Thyroid gland (tissue), 4 donors: Measurements from ENCODE around the gene SKIC2. TPM values are rescaled to one million over a fixed set of nuclear protein-coding genes. Genes with fewer than 3 reads are reported as not detected.
A peak's percentile ranks its signal among the peaks of the same experiment; 100 is the strongest.

Experiments used
- DNase-seq, 2 donors: peaks; one replicate each; pipeline ENCODE4 v3.0.0-alpha.2; 2019
- H3K27ac ChIP-seq, 3 donors: fragments of 200-600 bp; sonication (generic); 1 replicate in 2 of 3; 2 replicates in 1 of 3; pipeline ENCODE4 v1.5.1; 2016 to 2019; ENCODE audit warnings: mild to moderate bottlenecking in 1 of 3, moderate library complexity in 1 of 3
- H3K27me3 ChIP-seq: fragments of 200-600 bp; sonication (generic); one replicate; pipeline ENCODE4 v1.5.1; 2019
- H3K36me3 ChIP-seq, 2 donors: fragments of 200-600 bp; sonication (generic); one replicate each; pipeline ENCODE4 v1.5.1; 2016 to 2019
- H3K4me1 ChIP-seq, 2 donors: fragments of 200-600 bp; sonication (generic); one replicate each; pipeline ENCODE4 v1.5.1; 2017 to 2019
- H3K4me3 ChIP-seq, 3 donors: fragments of 200-600 bp; sonication (generic); replicated peaks in 1 of 3; 1 replicate in 2 of 3; 2 replicates in 1 of 3; pipeline ENCODE4 v1.5.1; 2016; ENCODE audit warnings: mild to moderate bottlenecking in 1 of 3
- H3K9me3 ChIP-seq: fragments of 200-600 bp; sonication (generic); one replicate; pipeline ENCODE4 v1.5.1; 2017
- POLR2A ChIP-seq, 2 donors: fragments of 450-650 bp; IDR thresholded peaks; one replicate each; pipeline ENCODE4 v1.6.1; 2017; ENCODE audit warnings: antibody characterized with exemption in 2 of 2, mild to moderate bottlenecking in 2 of 2, moderate library complexity in 1 of 2
- WGBS, 2 donors: methylation state at CpG; one replicate each; pipeline ENCODE4 v1.1.5; 2017; 5-methylcytosine and 5-hydroxymethylcytosine counted together
- intact Hi-C: fragments of 100-400 bp; cut with DNase I; formaldehyde crosslinking; loops from one replicate; pipeline ENCODE4 v1.15.1; 2023
- total RNA-seq, 4 donors: library from RNA; depleted of rRNA; stranded (reverse); fragments of >200 nt; gene quantifications; one replicate each; pipeline ENCODE4 v1.2.3, GENCODE V29; 2016
- TF ChIP-seq, protein P1 (sequence below), 6 experiments: fragments of 200-600 bp in 3 of 6; fragments of 450-650 bp in 3 of 6; sonication (generic) in 3 of 6; IDR thresholded peaks; one replicate each; pipeline ENCODE4 v1.5.1; 2016 to 2019; ENCODE audit warnings: antibody characterized with exemption in 6 of 6, mild to moderate bottlenecking in 2 of 6, inconsistent platforms in 1 of 6, moderate library complexity in 1 of 6

Gene SKIC2
- total RNA-seq, 4 donors from 2014 or later: 35.1 to 47.1 (median 39.4) TPM

DNA sequence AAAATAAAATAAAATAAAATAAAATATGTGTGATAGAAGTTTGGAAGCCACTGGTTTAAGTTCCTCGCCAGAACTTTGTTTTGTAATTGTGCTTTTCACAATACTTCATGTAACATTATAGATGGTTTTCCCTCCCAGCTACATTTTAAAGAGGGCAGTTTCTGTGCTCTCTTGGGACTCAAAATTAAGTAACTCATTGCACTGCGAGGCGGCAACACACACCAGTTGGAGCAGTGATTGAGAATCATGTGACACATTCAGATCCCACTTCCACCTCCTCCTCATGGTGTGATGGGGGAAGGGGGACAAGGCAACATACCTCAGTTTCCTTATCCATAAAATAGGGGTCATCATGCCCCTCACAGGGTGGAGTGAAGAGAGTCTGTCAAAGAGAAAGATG lies 24.0 kb upstream of the SKIC2 start:
- Histone ChIP-seq H3K27me3 (no peaks in the 10 kb centered on the region), H3K36me3 (no peaks in the 10 kb centered on the region), H3K4me3 (no peak overlapping the region), H3K27ac (no peak overlapping the region), H3K4me1 (no peaks in the 10 kb centered on the region), H3K9me3 (no peaks in the 10 kb centered on the region)
- intact Hi-C loops: no loop called here
- DNase-seq: no peak
- TF ChIP-seq, protein P1, sequence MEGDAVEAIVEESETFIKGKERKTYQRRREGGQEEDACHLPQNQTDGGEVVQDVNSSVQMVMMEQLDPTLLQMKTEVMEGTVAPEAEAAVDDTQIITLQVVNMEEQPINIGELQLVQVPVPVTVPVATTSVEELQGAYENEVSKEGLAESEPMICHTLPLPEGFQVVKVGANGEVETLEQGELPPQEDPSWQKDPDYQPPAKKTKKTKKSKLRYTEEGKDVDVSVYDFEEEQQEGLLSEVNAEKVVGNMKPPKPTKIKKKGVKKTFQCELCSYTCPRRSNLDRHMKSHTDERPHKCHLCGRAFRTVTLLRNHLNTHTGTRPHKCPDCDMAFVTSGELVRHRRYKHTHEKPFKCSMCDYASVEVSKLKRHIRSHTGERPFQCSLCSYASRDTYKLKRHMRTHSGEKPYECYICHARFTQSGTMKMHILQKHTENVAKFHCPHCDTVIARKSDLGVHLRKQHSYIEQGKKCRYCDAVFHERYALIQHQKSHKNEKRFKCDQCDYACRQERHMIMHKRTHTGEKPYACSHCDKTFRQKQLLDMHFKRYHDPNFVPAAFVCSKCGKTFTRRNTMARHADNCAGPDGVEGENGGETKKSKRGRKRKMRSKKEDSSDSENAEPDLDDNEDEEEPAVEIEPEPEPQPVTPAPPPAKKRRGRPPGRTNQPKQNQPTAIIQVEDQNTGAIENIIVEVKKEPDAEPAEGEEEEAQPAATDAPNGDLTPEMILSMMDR (IDR thresholded peaks at IDR 0.05): no peak
- TF ChIP-seq POLR2A (IDR thresholded peaks at IDR 0.05): no peak
- WGBS, 2 donors: 69 to 82% methylated on average over 3 of the region's 3 CpGs

DNA sequence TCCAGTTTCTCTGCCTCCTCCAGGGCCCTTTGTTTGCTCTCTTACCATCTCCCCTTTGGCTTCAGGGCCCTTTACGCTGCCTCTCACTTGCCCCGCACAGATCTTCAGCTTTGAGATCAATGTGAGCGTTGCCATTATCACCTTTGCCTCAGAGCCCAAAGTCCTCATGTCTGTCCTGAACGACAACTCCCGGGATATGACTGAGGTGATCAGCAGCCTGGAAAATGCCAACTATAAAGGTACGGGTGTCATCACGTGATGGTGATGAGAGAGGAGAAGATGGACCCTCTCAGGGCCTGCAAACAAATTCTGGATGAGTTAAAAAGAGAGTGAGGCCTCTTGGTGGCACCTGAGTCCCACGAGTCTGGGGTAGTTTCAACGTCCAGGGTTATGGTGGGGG lies 23.2 kb upstream of the SKIC2 start:
- no peak overlapping the region for H3K4me3 ChIP-seq
- no peak for DNase-seq
- no peaks in the 10 kb centered on the region for H3K4me1 ChIP-seq
- H3K27me3 ChIP-seq: no peaks in the 10 kb centered on the region
- no peak overlapping the region for H3K27ac ChIP-seq
- intact Hi-C loops: no loop called here
- TF ChIP-seq, protein P1 (IDR thresholded peaks at IDR 0.05): no peak
- TF ChIP-seq POLR2A (IDR thresholded peaks at IDR 0.05): no peak
- WGBS, 2 donors: 80 to 88% methylated on average over 9 of the region's 9 CpGs
- H3K36me3 ChIP-seq: no peaks in the 10 kb centered on the region
- no peaks in the 10 kb centered on the region for H3K9me3 ChIP-seq

DNA sequence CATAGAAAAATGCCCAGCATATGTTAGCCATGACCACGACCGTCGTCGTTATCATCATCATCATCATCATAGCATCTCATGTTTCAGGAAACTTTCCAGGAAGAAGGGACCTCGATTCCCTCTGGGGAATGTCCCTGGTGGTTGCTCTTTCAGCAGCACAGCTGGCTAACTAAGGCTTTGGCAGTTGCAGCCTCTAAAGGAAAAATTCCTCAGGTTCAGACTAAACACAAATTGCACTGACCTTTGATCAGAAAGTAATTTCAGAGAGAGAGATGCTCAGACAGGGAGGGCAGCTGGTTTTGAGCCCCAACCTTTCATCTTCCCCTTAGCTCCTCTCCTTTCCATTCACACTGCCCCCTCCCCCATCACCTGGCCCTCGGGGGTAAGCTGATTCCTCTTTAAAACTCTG lies 18.7 kb upstream of the SKIC2 start:
- no peaks in the 10 kb centered on the region for H3K27me3 ChIP-seq
- no peak overlapping the region for H3K27ac ChIP-seq
- WGBS, 2 donors: 28 to 32% methylated on average over 6 of the region's 6 CpGs
- H3K36me3 ChIP-seq: no peaks in the 10 kb centered on the region
- DNase-seq: no peak
- no peak overlapping the region for H3K4me3 ChIP-seq
- TF ChIP-seq, protein P1 (IDR thresholded peaks at IDR 0.05): no peak
- TF ChIP-seq POLR2A (IDR thresholded peaks at IDR 0.05): no peak
- no peaks in the 10 kb centered on the region for H3K9me3 ChIP-seq
- peaks cover 0 to 7% of the 10 kb centered on the region in 2 donors for H3K4me1 ChIP-seq
- intact Hi-C loops: no loop called here

DNA sequence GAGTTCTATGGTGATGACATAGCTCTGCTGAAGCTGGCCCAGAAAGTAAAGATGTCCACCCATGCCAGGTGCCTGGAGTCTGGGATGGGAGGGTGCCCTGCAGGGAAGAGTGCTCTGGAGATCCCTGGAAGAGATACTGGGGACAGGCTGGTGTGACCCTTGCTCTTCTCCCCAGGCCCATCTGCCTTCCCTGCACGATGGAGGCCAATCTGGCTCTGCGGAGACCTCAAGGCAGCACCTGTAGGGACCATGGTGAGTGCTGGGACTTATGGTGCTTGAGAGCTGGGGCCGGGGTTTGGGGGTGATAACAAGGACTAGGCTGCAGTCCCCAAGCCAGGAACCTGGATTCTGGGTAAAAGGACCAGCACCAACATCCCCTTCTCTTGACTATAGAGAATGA lies 15.2 kb upstream of the SKIC2 start:
- H3K36me3 ChIP-seq: no peaks in the 10 kb centered on the region
- no peaks in the 10 kb centered on the region for H3K9me3 ChIP-seq
- H3K4me3 ChIP-seq: no peak overlapping the region
- DNase-seq: no peak
- H3K27me3 ChIP-seq: no peaks in the 10 kb centered on the region
- H3K4me1 ChIP-seq: peaks cover 0 to 19% of the 10 kb centered on the region in 2 donors
- 75 to 82% methylated on average over 3 of the region's 3 CpGs for WGBS, 2 donors
- intact Hi-C loops: no loop called here
- TF ChIP-seq, protein P1 (IDR thresholded peaks at IDR 0.05): no peak
- TF ChIP-seq POLR2A (IDR thresholded peaks at IDR 0.05): no peak
- no peak overlapping the region for H3K27ac ChIP-seq

DNA sequence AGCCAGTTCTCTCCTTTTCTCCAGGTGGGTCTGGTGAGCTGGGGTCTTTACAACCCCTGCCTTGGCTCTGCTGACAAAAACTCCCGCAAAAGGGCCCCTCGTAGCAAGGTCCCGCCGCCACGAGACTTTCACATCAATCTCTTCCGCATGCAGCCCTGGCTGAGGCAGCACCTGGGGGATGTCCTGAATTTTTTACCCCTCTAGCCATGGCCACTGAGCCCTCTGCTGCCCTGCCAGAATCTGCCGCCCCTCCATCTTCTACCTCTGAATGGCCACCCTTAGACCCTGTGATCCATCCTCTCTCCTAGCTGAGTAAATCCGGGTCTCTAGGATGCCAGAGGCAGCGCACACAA lies 13.8 kb upstream of the SKIC2 start:
- H3K4me3 ChIP-seq: no peak overlapping the region
- H3K27ac ChIP-seq: peak overlapping the region; percentile 74 to 87 (median 75)
- no peaks in the 10 kb centered on the region for H3K9me3 ChIP-seq
- 81 to 88% methylated on average over 9 of the region's 9 CpGs for WGBS, 2 donors
- H3K27me3 ChIP-seq: no peaks in the 10 kb centered on the region
- H3K36me3 ChIP-seq: no peaks in the 10 kb centered on the region
- DNase-seq: no peak
- intact Hi-C loops: no loop called here
- TF ChIP-seq POLR2A (IDR thresholded peaks at IDR 0.05): no peak
- TF ChIP-seq, protein P1 (IDR thresholded peaks at IDR 0.05): no peak
- H3K4me1 ChIP-seq: peaks cover 0 to 19% of the 10 kb centered on the region in 2 donors
